ENCODE data around the gene SSR4. TPM values are rescaled to one million over a fixed set of nuclear protein-coding genes. Genes with fewer than 3 reads are reported as not detected.

Gene SSR4
- total RNA-seq, 1 donor from 2014 or later, result 297 TPM

GRCh38 chrX:153769158-153769864 is 25.2 kb upstream of the SSR4 start:
- intact Hi-C loops (cut with micrococcal nuclease), result no loop called here

DNA sequence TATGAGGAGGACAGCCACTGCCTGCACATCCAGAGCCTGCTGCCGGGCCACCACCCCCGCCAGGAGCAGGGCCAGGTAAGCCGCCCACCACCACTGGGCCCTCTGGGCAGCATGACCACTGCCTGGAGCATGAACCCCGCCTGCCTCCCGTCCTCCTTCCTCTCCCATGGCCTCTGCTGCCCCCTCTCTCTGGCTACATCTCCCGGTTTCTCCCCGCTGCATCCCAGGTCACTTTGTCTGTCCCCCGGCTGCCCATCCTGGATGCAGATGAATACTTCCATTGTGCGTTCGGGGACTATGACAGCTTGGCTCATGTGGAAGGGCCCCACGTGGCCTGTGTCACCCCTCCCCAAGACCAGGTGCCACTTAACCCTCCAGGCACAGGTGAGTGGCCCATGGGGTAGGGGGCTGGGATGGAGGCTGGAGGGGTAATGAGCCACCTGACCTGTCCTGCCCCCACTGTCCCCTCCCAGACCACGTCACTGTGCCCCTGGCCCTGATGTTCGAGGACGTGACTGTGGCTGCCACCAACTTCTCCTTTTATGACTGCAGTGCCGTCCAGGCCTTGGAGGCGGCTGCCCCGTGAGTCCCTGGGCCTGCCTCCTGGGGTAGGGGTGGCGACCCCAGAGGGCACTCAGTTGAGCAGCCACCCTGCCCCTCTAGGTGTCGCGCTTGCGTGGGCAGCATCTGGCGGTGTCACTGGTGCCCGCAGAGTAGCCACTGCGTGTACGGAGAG is 24.4 kb upstream of the SSR4 start:
- intact Hi-C loops (cut with micrococcal nuclease), result no loop called here

GRCh38 chrX:153770601-153771414 is 23.7 kb upstream of the SSR4 start:
- intact Hi-C loops (cut with micrococcal nuclease), result no loop called here

DNA sequence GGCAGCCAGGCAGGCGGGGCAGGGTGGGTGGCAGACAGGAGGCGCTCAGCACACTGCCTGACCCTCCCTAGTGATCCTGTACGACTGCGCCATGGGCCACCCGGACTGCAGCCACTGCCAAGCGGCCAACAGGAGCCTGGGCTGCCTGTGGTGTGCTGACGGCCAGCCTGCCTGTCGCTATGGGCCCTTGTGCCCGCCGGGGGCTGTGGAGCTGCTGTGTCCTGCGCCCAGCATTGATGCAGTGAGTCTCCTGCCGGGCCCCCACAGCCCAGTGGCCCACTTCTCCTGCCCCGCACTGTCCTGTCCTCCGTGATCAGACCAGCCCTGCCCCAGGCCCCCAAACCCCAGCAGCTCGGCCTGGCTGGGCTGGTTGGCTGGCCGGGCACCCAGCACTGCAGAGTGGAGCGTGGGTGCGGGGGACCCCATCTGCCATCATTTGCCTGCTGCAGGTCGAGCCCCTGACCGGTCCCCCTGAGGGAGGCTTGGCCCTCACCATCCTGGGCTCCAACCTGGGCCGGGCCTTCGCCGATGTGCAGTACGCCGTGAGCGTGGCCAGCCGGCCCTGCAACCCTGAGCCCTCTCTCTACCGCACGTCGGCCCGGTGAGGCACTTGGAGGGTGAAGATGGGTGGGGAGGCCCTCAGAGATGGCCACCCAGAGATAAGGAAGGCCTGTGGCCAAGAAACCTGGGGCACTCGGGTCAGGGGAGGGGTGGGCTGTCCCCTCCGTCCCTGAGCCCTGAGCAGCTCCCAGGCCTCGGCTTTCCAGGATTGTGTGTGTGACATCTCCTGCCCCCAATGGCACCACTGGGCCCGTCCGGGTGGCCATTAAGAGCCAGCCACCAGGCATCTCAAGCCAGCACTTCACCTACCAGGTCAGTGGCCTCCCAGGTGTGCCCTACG is 22.8 kb upstream of the SSR4 start:
- intact Hi-C loops (cut with micrococcal nuclease), result no loop called here

GRCh38 chrX:153772316-153773217 is 21.9 kb upstream of the SSR4 start:
- intact Hi-C loops (cut with micrococcal nuclease), result no loop called here

DNA sequence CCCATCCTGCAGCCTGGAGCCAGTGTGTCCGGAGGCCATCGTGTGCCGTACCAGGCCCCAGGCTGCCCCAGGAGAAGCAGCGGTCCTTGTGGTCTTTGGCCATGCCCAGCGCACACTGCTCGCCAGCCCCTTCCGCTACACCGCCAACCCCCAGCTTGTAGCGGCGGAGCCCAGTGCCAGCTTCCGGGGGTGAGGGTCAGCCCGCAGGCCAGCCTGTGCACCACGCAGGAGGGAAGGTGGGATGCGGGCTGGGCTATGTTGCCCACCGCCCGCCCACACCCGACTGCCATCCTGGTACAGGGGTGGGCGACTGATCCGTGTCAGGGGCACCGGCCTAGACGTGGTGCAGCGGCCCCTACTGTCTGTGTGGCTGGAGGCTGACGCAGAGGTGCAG is 21.3 kb upstream of the SSR4 start:
- intact Hi-C loops (cut with micrococcal nuclease), result no loop called here

- intact Hi-C loops (cut with micrococcal nuclease), result no loop called here
Measured at GRCh38 chrX:153773741-153774575, 20.5 kb upstream of the SSR4 start.

DNA sequence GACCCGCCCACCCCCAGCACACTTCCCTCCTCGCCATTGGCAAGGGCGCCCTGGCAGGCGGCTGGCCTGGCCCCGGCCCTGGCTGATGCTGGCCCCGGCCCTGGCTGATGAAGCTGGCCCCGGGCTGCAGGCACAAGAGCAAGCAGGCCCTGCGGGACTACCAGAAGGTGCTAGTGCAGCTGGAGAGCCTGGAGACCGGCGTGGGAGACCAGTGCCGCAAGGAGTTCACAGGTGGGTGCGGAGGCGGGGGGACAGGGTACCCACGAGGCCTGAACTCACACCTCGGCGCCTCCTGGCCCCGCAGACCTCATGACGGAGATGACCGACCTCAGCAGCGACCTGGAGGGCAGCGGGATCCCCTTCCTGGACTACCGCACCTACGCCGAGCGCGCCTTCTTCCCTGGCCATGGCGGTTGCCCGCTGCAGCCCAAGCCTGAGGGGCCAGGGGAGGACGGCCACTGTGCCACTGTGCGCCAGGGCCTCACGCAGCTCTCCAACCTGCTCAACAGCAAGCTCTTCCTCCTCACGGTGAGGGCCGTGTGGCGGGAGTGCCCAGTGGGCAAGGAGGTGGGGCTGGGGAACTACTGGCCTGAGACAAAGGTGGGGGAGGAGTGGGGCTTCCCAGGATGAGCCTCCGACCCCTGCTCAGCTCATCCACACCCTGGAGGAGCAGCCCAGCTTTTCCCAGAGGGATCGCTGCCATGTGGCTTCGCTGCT is 19.7 kb upstream of the SSR4 start:
- intact Hi-C loops (cut with micrococcal nuclease), result no loop called here

GRCh38 chrX:153775293-153776119 is 19.0 kb upstream of the SSR4 start:
- intact Hi-C loops (cut with micrococcal nuclease), result no loop called here

DNA sequence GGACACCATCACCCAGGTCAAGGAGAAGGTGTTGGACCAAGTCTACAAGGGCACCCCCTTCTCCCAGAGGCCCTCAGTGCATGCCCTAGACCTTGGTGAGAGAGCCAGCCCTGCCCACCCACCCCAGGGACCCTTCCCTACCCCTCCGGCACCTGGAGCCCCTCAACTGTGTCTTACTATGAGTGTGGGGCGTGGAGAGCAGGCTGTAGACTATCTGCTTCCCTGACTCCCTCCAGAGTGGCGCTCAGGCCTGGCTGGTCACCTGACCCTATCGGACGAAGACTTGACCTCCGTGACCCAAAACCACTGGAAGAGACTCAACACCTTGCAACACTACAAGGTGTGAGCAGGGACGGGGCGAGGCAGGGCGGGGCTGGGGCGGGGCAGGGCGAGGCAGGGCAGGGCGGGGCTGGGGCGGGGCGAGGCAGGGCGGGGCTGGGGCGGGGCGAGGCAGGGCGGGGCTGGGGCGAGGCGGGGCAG is 18.3 kb upstream of the SSR4 start:
- intact Hi-C loops (cut with micrococcal nuclease), result no loop called here

DNA sequence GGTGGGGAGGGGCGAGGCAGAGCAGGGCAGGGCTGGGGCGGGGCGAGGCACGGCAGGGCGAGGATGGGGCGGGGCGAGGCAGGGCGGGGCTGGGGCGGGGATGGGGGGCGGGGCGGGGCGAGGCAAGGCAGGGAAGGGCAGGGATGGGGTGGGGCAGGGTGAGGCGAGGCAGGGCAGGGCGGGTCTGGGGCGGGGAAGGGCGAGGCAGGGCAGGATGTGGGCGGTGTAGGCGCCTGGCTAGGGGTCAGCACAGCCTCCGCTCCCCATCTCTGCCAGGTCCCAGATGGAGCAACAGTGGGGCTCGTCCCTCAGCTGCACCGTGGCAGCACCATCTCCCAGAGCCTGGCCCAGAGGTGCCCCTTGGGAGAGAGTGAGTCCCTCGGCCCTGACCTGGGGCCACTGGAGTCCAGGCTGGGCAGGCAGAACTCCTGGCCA is 17.8 kb upstream of the SSR4 start:
- intact Hi-C loops (cut with micrococcal nuclease), result no loop called here

GRCh38 chrX:153777261-153778090 is 17.0 kb upstream of the SSR4 start:
- intact Hi-C loops (cut with micrococcal nuclease), result no loop called here

DNA sequence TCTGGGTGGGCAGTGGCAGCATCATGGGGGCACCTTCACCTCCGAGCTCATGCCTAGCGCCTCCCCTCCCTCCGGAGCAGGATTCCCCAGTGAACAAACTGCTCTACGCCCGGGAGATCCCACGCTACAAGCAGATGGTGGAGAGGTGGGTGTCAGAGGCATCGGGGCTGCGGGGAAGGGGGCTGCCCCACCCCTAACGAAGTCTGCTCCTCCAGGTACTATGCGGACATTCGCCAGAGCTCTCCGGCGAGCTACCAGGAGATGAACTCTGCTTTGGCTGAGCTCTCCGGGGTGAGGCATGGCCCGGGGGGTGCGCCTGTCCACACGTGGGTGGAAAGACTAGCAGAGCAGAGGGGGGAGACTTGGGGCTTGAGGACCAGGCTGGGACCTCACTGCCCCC is 16.3 kb upstream of the SSR4 start:
- intact Hi-C loops (cut with micrococcal nuclease), result no loop called here

GRCh38 chrX:153778684-153779101 is 15.8 kb upstream of the SSR4 start:
- intact Hi-C loops (cut with micrococcal nuclease), result no loop called here

- intact Hi-C loops (cut with micrococcal nuclease), result no loop called here
Measured at GRCh38 chrX:153779891-153780677, 14.4 kb upstream of the SSR4 start.
